H9 (cell line): ENCODE results near the gene DOLPP1. TPM values are rescaled to one million over a fixed set of nuclear protein-coding genes. Genes with fewer than 3 reads are reported as not detected.
A peak's percentile ranks its signal among the peaks of the same experiment; 100 is the strongest.
"Not testable (repeated sequence)": the region's sequence is repeated elsewhere in the genome, so short reads cannot be mapped to it uniquely, and the experiment has no call there.

Experiments
- DNase-seq: peaks from one replicate; pipeline ENCODE4 v3.0.0-alpha.2; 2017
- H2AFZ ChIP-seq: one replicate; pipeline ENCODE4 v1.6.1; 2013; ENCODE audit warnings: mild to moderate bottlenecking, low read length, control low read depth, moderate library complexity
- H2AK5ac ChIP-seq: 2 replicates; pipeline ENCODE4 v1.6.1; 2013; ENCODE audit warnings: low read length, control low read depth, mixed read lengths; ENCODE audit not compliant: insufficient read length
- H2BK120ac ChIP-seq: one replicate; pipeline ENCODE4 v1.6.1; 2013; ENCODE audit warnings: low read depth, mild to moderate bottlenecking, low read length, control low read depth, inconsistent platforms; ENCODE audit not compliant: poor library complexity, severe bottlenecking
- H2BK12ac ChIP-seq: 2 replicates; pipeline ENCODE4 v1.6.1; 2013; ENCODE audit warnings: low read length, control low read depth, mixed read lengths, low read depth; ENCODE audit not compliant: insufficient read length
- H2BK15ac ChIP-seq: 2 replicates; pipeline ENCODE4 v1.6.1; 2013; ENCODE audit warnings: low read depth, low read length, control low read depth
- H2BK20ac ChIP-seq: one replicate; pipeline ENCODE4 v1.6.1; 2013; ENCODE audit warnings: low read depth, mild to moderate bottlenecking, low read length, control low read depth, inconsistent platforms; ENCODE audit not compliant: poor library complexity, severe bottlenecking
- H2BK5ac ChIP-seq: 2 replicates; pipeline ENCODE4 v1.6.1; 2013; ENCODE audit warnings: low read length, control low read depth, mixed read lengths; ENCODE audit not compliant: insufficient read length
- H3K14ac ChIP-seq: 2 replicates; pipeline ENCODE4 v1.6.1; 2013; ENCODE audit warnings: low read length, control low read depth; ENCODE audit not compliant: insufficient read depth
- H3K18ac ChIP-seq: 2 replicates; pipeline ENCODE4 v1.6.1; 2013; ENCODE audit warnings: low read depth, mild to moderate bottlenecking, mixed read lengths, low read length, control low read depth; ENCODE audit not compliant: insufficient read length
- H3K23ac ChIP-seq: 2 replicates; pipeline ENCODE4 v1.6.1; 2013; ENCODE audit warnings: low read length, control low read depth, mixed read lengths, low read depth; ENCODE audit not compliant: insufficient read length
- H3K23me2 ChIP-seq: 2 replicates; pipeline ENCODE4 v1.6.1; 2013; ENCODE audit warnings: low read depth, mild to moderate bottlenecking, mixed read lengths, low read length, control low read depth; ENCODE audit not compliant: insufficient read length, poor library complexity, severe bottlenecking
- H3K27ac ChIP-seq: 2 replicates; pipeline ENCODE4 v1.5.1; 2013; ENCODE audit warnings: low read length, control low read depth, mixed read lengths, low read depth; ENCODE audit not compliant: insufficient read length
- H3K27me3 ChIP-seq: 2 replicates; pipeline ENCODE4 v1.6.1; 2013; ENCODE audit warnings: low read length, control low read depth, inconsistent platforms; ENCODE audit not compliant: insufficient read depth
- H3K4ac ChIP-seq: 2 replicates; pipeline ENCODE4 v1.6.1; 2013; ENCODE audit warnings: low read depth, mild to moderate bottlenecking, control low read depth, inconsistent platforms, low read length, moderate library complexity
- H3K4me1 ChIP-seq: 2 replicates; pipeline ENCODE4 v1.6.1; 2013; ENCODE audit warnings: low read length, control low read depth, inconsistent platforms; ENCODE audit not compliant: insufficient read depth
- H3K4me2 ChIP-seq: 2 replicates; pipeline ENCODE4 v1.6.1; 2013; ENCODE audit warnings: low read length, control low read depth, mixed read lengths; ENCODE audit not compliant: insufficient read length, insufficient read depth
- H3K56ac ChIP-seq: 2 replicates; pipeline ENCODE4 v1.6.1; 2013; ENCODE audit warnings: low read depth, mild to moderate bottlenecking, mixed read lengths, low read length, control low read depth; ENCODE audit not compliant: insufficient read length
- H3K79me1 ChIP-seq: 2 replicates; pipeline ENCODE4 v1.6.1; 2013; ENCODE audit warnings: low read depth, mild to moderate bottlenecking, moderate library complexity, low read length, control low read depth, inconsistent platforms; ENCODE audit not compliant: insufficient read depth, poor library complexity, severe bottlenecking
- H3K79me2 ChIP-seq: 2 replicates; pipeline ENCODE4 v1.6.1; 2013; ENCODE audit warnings: low read length, control low read depth, inconsistent platforms; ENCODE audit not compliant: insufficient read depth
- H3K9ac ChIP-seq: 2 replicates; pipeline ENCODE4 v1.6.1; 2013; ENCODE audit warnings: low read length, control low read depth, mixed read lengths; ENCODE audit not compliant: insufficient read length; ENCODE audit errors: extremely low read depth
- H3K9me3 ChIP-seq: one replicate; pipeline ENCODE4 v1.6.1; 2013; ENCODE audit warnings: low read depth, low read length, inconsistent platforms; ENCODE audit not compliant: control insufficient read depth
- H3T11ph ChIP-seq: one replicate; pipeline ENCODE4 v1.6.1; 2013; ENCODE audit warnings: mild to moderate bottlenecking, low read length, control low read depth, inconsistent platforms
- H4K20me1 ChIP-seq: one replicate; pipeline ENCODE4 v1.6.1; 2013; ENCODE audit not compliant: control insufficient read depth, insufficient read length, insufficient read depth
- H4K5ac ChIP-seq: 2 replicates; pipeline ENCODE4 v1.6.1; 2013; ENCODE audit warnings: low read depth, mild to moderate bottlenecking, mixed read lengths, low read length, control low read depth; ENCODE audit not compliant: insufficient read length
- H4K8ac ChIP-seq: replicated peaks from 2 replicates; pipeline ENCODE4 v1.6.1; 2013; ENCODE audit warnings: low read length, control low read depth, mixed read lengths, low read depth; ENCODE audit not compliant: insufficient read length
- H4K91ac ChIP-seq: 2 replicates; pipeline ENCODE4 v1.6.1; 2013; ENCODE audit warnings: low read depth, mild to moderate bottlenecking, moderate library complexity, mixed read lengths, low read length, control low read depth; ENCODE audit not compliant: insufficient read length
- H3K27ac Mint-ChIP-seq, 3 experiments: 2 replicates in 2 of 3; 3 replicates in 1 of 3; pipeline ENCODE4 v1.8.0; 2020 to 2021; ENCODE audit warnings: mixed read lengths in 3 of 3, mild to moderate bottlenecking in 1 of 3, moderate library complexity in 1 of 3
- H3K27me3 Mint-ChIP-seq: 2 replicates; pipeline ENCODE4 v1.8.0; 2021; ENCODE audit warnings: low read depth, mild to moderate bottlenecking, moderate library complexity, mixed read lengths
- H3K36me3 Mint-ChIP-seq, 3 experiments: 2 replicates in 2 of 3; 3 replicates in 1 of 3; pipeline ENCODE4 v1.8.0; 2020 to 2021; ENCODE audit warnings: low read depth in 3 of 3, mixed read lengths in 3 of 3; ENCODE audit not compliant: insufficient read depth in 1 of 3
- H3K4me1 Mint-ChIP-seq, 2 experiments: 2 replicates each; pipeline ENCODE4 v1.8.0; 2020; ENCODE audit warnings: mixed read lengths in 2 of 2
- H3K4me3 Mint-ChIP-seq, 2 experiments: 2 replicates in 1 of 2; 3 replicates in 1 of 2; pipeline ENCODE4 v1.8.0; 2020 to 2021; ENCODE audit warnings: mild to moderate bottlenecking in 2 of 2, mixed read lengths in 2 of 2, moderate library complexity in 1 of 2
- H3K9me3 Mint-ChIP-seq, 2 experiments: 2 replicates in 1 of 2; 3 replicates in 1 of 2; pipeline ENCODE4 v1.8.0; 2020; ENCODE audit warnings: mild to moderate bottlenecking in 2 of 2, mixed read lengths in 2 of 2, moderate library complexity in 1 of 2
- WGBS: extraction: QIAGEN DNeasy Blood & Tissue Kit; methylation state at CpG from one replicate; pipeline ENCODE4 v1.1.7; 2013; ENCODE audit warnings: missing lambda C conversion rate, low lambda C conversion rate, mixed read lengths; ENCODE audit not compliant: insufficient read length; ENCODE audit errors: extremely low coverage; 5-methylcytosine and 5-hydroxymethylcytosine counted together
- total RNA-seq: library from RNA; stranded (reverse); gene quantifications from 2 replicates; pipeline ENCODE4 v1.2.1, GENCODE V29; 2021
- TF ChIP-seq, protein P1 (sequence below): fragments of 200-600 bp; sonication (generic); conservative IDR thresholded peaks from 3 replicates; pipeline ENCODE4 v1.8.0; 2021; ENCODE audit warnings: antibody characterized with exemption, mild to moderate bottlenecking

Gene DOLPP1
- total RNA-seq, 1 experiment from 2014 or later = 42.6 TPM

GRCh38 chr9:129111528-129112151 is 30.7 kb downstream of the DOLPP1 start:
- no peaks in the 10 kb centered on the region for H3K4me1 ChIP-seq
- peak overlapping the region; percentile 85 for H3K4me2 ChIP-seq
- TF ChIP-seq, protein P1, sequence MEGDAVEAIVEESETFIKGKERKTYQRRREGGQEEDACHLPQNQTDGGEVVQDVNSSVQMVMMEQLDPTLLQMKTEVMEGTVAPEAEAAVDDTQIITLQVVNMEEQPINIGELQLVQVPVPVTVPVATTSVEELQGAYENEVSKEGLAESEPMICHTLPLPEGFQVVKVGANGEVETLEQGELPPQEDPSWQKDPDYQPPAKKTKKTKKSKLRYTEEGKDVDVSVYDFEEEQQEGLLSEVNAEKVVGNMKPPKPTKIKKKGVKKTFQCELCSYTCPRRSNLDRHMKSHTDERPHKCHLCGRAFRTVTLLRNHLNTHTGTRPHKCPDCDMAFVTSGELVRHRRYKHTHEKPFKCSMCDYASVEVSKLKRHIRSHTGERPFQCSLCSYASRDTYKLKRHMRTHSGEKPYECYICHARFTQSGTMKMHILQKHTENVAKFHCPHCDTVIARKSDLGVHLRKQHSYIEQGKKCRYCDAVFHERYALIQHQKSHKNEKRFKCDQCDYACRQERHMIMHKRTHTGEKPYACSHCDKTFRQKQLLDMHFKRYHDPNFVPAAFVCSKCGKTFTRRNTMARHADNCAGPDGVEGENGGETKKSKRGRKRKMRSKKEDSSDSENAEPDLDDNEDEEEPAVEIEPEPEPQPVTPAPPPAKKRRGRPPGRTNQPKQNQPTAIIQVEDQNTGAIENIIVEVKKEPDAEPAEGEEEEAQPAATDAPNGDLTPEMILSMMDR = no peak
- no peaks in the 10 kb centered on the region for H4K20me1 ChIP-seq
- H2BK5ac ChIP-seq = no peak overlapping the region
- no peak overlapping the region for H2BK20ac ChIP-seq
- no peak overlapping the region for H3K4ac ChIP-seq
- no CpG with 5 or more reads among the region's 37 CpGs for WGBS
- no peaks in the 10 kb centered on the region for H3K9me3 ChIP-seq
- H3K27me3 ChIP-seq = no peaks in the 10 kb centered on the region; the same call in 1 of the 2 replicates
- no peak overlapping the region for H4K8ac ChIP-seq
- H4K91ac ChIP-seq = no peak overlapping the region
- peak overlapping the region; percentile 86 for H3K14ac ChIP-seq
- no peak overlapping the region for H2BK120ac ChIP-seq
- H3T11ph ChIP-seq = no peak overlapping the region
- Mint-ChIP-seq H3K9me3 (no peaks in the 10 kb centered on the region), H3K4me1 (peaks cover 12 to 21% of the 10 kb centered on the region in 2 experiments), H3K4me3 (peak overlapping the region; percentile 94 to 98), H3K27ac (peak overlapping the region; percentile 97 to 99 (median 98); a peak in 6 of 7 replicates), H3K27me3 (peaks cover 25% of the 10 kb centered on the region), H3K36me3 (peaks cover 0 to 4% (median 0%) of the 10 kb centered on the region in 3 experiments; a peak in 1 of 7 replicates)
- no peak overlapping the region for H4K5ac ChIP-seq
- H3K27ac ChIP-seq = no peak overlapping the region
- H3K79me2 ChIP-seq = peaks cover 4% of the 10 kb centered on the region; the same call in 1 of the 2 replicates
- no peak overlapping the region for H2BK12ac ChIP-seq
- H3K56ac ChIP-seq = no peak overlapping the region
- no peak overlapping the region for H2AK5ac ChIP-seq
- peaks cover 12% of the 10 kb centered on the region for H3K23me2 ChIP-seq
- H3K23ac ChIP-seq = no peak overlapping the region
- peak; percentile 51 for DNase-seq
- H3K79me1 ChIP-seq = no peaks in the 10 kb centered on the region
- no peak overlapping the region for H2BK15ac ChIP-seq
- H3K18ac ChIP-seq = peak overlapping the region; percentile 85
- no peak overlapping the region for H2AFZ ChIP-seq
- H3K9ac ChIP-seq = peak overlapping the region; percentile 82

- no CpG with 5 or more reads among the region's 17 CpGs for WGBS
- not testable (repeated sequence) for H3K4me1 ChIP-seq, DNase-seq, H2BK15ac ChIP-seq, H2BK5ac ChIP-seq, H2BK12ac ChIP-seq, H3K79me2 ChIP-seq, H3T11ph ChIP-seq, H2AFZ ChIP-seq, H3K56ac ChIP-seq, H2AK5ac ChIP-seq, H3K18ac ChIP-seq, H3K4ac ChIP-seq, H3K9me3 Mint-ChIP-seq, H3K9me3 ChIP-seq, H3K23ac ChIP-seq, H4K5ac ChIP-seq, H4K20me1 ChIP-seq, H3K79me1 ChIP-seq, H4K8ac ChIP-seq, H2BK20ac ChIP-seq, H3K27ac ChIP-seq, H3K14ac ChIP-seq, H2BK120ac ChIP-seq, H3K36me3 Mint-ChIP-seq, H4K91ac ChIP-seq, H3K27me3 ChIP-seq
- Mint-ChIP-seq H3K27me3 (peaks cover 20% of the 10 kb centered on the region), H3K4me1 (peaks cover 12 to 21% of the 10 kb centered on the region in 2 experiments), H3K4me3 (peak overlapping the region; percentile 94 to 98), H3K27ac (peak overlapping the region in 2 of 3 experiments; percentile 97 to 98; a peak in 2 of 7 replicates)
- H3K4me2 ChIP-seq = peak overlapping the region; percentile 85
- peak overlapping the region; percentile 82 for H3K9ac ChIP-seq
- H3K23me2 ChIP-seq = peaks cover 12% of the 10 kb centered on the region
Observed at GRCh38 chr9:129112526-129112925, 31.6 kb downstream of the DOLPP1 start.
